ENCODE data around the gene TUT4. TPM values are rescaled to one million over a fixed set of nuclear protein-coding genes. Genes with fewer than 3 reads are reported as not detected.

Gene TUT4
- total RNA-seq, 1 donor from 2014 or later = 139 TPM

DNA sequence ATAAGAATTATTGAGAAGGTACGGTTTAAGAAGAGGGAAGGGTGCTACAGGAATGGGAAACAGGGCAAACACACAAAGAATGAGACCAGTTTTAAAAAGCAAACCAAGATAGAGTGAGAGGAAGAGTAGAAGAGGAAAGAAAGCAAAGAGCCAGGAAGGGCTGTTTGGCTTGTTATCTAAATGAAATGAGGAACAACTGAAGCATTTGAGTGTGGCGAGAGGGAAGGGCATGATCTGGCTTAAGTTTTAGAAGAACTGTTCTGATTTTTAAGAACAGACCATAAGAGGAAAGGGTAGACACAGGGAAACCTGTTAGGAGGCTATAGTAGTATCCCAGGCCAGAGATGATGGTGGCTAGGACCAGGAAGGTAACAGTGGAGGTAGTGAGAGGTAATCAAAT lies 73.8 kb downstream of the TUT4 start:
- Histone ChIP-seq H4K20me1 (ENCODE audit: low read depth) (no peaks in the 10 kb centered on the region), H3K27me3 (no peaks in the 10 kb centered on the region), H3K9ac (no peak overlapping the region), H3K9me3 (ENCODE audit: low read depth) (no peaks in the 10 kb centered on the region), H2AFZ (replicated peaks) (no peak overlapping the region), H3K27ac (no peak overlapping the region), H3K36me3 (peaks cover 6% of the 10 kb centered on the region), H3K4me3 (no peak overlapping the region), H3K79me2 (ENCODE audit: low read depth) (no peaks in the 10 kb centered on the region), H3K4me2 (no peak overlapping the region), H3F3A (ENCODE audit: low read depth) (no peaks in the 10 kb centered on the region), H3K4me1 (no peaks in the 10 kb centered on the region)
- DNase-seq (ENCODE audit: low spot score) = no peak
- Mint-ChIP-seq H3K9me3 (no peaks in the 10 kb centered on the region), H3K36me3 (peaks cover 15% of the 10 kb centered on the region), H3K4me3 (no peak overlapping the region), H3K4me1 (no peaks in the 10 kb centered on the region), H3K27me3 (ENCODE audit: insufficient read depth, low read depth) (no peaks in the 10 kb centered on the region), H3K27ac (no peak overlapping the region)
- TF ChIP-seq EZH2phosphoT487 (IDR thresholded peaks at IDR 0.05) (no peak), EZH2 (IDR thresholded peaks at IDR 0.05) (no peak)
- TF ChIP-seq, protein P1, sequence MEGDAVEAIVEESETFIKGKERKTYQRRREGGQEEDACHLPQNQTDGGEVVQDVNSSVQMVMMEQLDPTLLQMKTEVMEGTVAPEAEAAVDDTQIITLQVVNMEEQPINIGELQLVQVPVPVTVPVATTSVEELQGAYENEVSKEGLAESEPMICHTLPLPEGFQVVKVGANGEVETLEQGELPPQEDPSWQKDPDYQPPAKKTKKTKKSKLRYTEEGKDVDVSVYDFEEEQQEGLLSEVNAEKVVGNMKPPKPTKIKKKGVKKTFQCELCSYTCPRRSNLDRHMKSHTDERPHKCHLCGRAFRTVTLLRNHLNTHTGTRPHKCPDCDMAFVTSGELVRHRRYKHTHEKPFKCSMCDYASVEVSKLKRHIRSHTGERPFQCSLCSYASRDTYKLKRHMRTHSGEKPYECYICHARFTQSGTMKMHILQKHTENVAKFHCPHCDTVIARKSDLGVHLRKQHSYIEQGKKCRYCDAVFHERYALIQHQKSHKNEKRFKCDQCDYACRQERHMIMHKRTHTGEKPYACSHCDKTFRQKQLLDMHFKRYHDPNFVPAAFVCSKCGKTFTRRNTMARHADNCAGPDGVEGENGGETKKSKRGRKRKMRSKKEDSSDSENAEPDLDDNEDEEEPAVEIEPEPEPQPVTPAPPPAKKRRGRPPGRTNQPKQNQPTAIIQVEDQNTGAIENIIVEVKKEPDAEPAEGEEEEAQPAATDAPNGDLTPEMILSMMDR (IDR thresholded peaks at IDR 0.05) = no peak

DNA sequence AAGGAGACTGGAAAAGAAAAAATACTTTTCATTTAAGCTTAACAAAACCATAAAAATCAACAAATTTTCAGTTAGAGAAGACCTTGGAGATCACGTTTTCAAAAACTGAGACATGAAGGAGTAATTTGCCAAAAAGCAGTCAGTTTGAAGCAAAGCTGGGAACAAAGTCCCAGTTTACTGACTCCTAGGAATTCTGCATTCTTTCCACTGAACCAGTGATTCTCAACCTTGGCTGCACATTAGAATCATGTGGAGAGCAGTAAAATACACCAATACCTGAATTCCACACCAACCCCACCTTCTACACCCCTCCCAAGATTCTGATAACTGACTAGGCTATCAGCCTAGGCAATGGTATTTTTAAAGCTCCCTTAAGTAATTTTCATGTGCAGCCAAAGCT lies 75.0 kb downstream of the TUT4 start:
- H3K9me3 Mint-ChIP-seq = no peaks in the 10 kb centered on the region
- Histone ChIP-seq H3K79me2 (ENCODE audit: low read depth) (no peaks in the 10 kb centered on the region), H3K27ac (no peak overlapping the region), H3K36me3 (peaks cover 6% of the 10 kb centered on the region), H3K4me3 (no peak overlapping the region), H3F3A (ENCODE audit: low read depth) (no peaks in the 10 kb centered on the region), H3K9me3 (ENCODE audit: low read depth) (no peaks in the 10 kb centered on the region), H4K20me1 (ENCODE audit: low read depth) (no peaks in the 10 kb centered on the region), H3K4me1 (no peaks in the 10 kb centered on the region), H3K9ac (no peak overlapping the region), H2AFZ (replicated peaks) (no peak overlapping the region), H3K27me3 (no peaks in the 10 kb centered on the region), H3K4me2 (no peak overlapping the region)
- TF ChIP-seq EZH2 (IDR thresholded peaks at IDR 0.05) (no peak), EZH2phosphoT487 (IDR thresholded peaks at IDR 0.05) (no peak)
- TF ChIP-seq, protein P1 (IDR thresholded peaks at IDR 0.05) = no peak
- H3K27me3 Mint-ChIP-seq (ENCODE audit: insufficient read depth, low read depth) = no peaks in the 10 kb centered on the region
- DNase-seq (ENCODE audit: low spot score) = no peak
- H3K36me3 Mint-ChIP-seq = peaks cover 17% of the 10 kb centered on the region
- H3K4me1 Mint-ChIP-seq = no peaks in the 10 kb centered on the region
- H3K27ac Mint-ChIP-seq = no peak overlapping the region
- H3K4me3 Mint-ChIP-seq = no peak overlapping the region

DNA sequence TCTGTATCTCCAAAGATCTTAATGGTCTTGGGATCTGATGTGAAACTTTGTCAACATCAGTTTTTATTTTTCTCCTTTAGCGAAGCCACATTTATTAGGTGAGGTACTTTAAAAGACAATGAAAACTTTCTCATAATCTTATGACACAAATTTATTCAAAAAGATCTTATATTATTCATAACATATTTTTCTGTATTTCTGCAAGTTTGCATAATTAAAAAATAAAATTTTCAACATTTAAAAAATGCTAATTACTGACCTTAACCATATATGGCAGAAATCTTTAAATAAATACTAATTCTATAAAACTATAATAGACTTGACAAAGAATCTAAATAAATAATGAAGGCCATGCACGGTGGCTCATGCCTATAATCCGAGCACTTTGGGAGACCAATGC lies 75.9 kb downstream of the TUT4 start:
- H3K4me3 ChIP-seq = no peak overlapping the region
- H3K27me3 Mint-ChIP-seq (ENCODE audit: insufficient read depth, low read depth) = no peaks in the 10 kb centered on the region
- no peaks in the 10 kb centered on the region for H3K4me1 ChIP-seq
- no peak for DNase-seq (ENCODE audit: low spot score)
- H3K79me2 ChIP-seq (ENCODE audit: low read depth) = no peaks in the 10 kb centered on the region
- no peaks in the 10 kb centered on the region for H3K4me1 Mint-ChIP-seq
- H3K27ac Mint-ChIP-seq = no peak overlapping the region
- H3K36me3 ChIP-seq = peaks cover 6% of the 10 kb centered on the region
- no peaks in the 10 kb centered on the region for H4K20me1 ChIP-seq (ENCODE audit: low read depth)
- H3K4me2 ChIP-seq = no peak overlapping the region
- no peak overlapping the region for H3K27ac ChIP-seq
- H2AFZ ChIP-seq (replicated peaks) = no peak overlapping the region
- H3K4me3 Mint-ChIP-seq = no peak overlapping the region
- H3K9me3 Mint-ChIP-seq = no peaks in the 10 kb centered on the region
- no peak overlapping the region for H3K9ac ChIP-seq
- H3K27me3 ChIP-seq = no peaks in the 10 kb centered on the region
- TF ChIP-seq EZH2 (IDR thresholded peaks at IDR 0.05) = no peak
- TF ChIP-seq, protein P1 (IDR thresholded peaks at IDR 0.05) = no peak
- no peak for TF ChIP-seq EZH2phosphoT487 (IDR thresholded peaks at IDR 0.05)
- H3K9me3 ChIP-seq (ENCODE audit: low read depth) = no peaks in the 10 kb centered on the region
- peaks cover 16% of the 10 kb centered on the region for H3K36me3 Mint-ChIP-seq
- H3F3A ChIP-seq (ENCODE audit: low read depth) = no peaks in the 10 kb centered on the region
